Dendritic cell treated with granulocyte-macrophage colony-stimulating factor and Interleukin-4, amounts not matched to agents 40 ng/mL and 50 ng/mL, for 4 days (primary cell): ENCODE measurements around the gene RBM28.

Experiments used
- H3K27ac Mint-ChIP-seq: one replicate; pipeline ENCODE4 v1.8.0; 2022; ENCODE audit warnings: mild to moderate bottlenecking, mixed read lengths
- H3K27me3 Mint-ChIP-seq: one replicate; pipeline ENCODE4 v1.8.0; 2022; ENCODE audit warnings: mild to moderate bottlenecking, mixed read lengths
- H3K36me3 Mint-ChIP-seq: one replicate; pipeline ENCODE4 v1.8.0; 2022; ENCODE audit warnings: low read depth, mixed read lengths
- H3K4me1 Mint-ChIP-seq: one replicate; pipeline ENCODE4 v1.8.0; 2022; ENCODE audit warnings: low read depth, mixed read lengths
- H3K4me3 Mint-ChIP-seq: one replicate; pipeline ENCODE4 v1.8.0; 2022; ENCODE audit warnings: mild to moderate bottlenecking, moderate library complexity, mixed read lengths
- H3K9me3 Mint-ChIP-seq: one replicate; pipeline ENCODE4 v1.8.0; 2022; ENCODE audit warnings: mixed read lengths
- intact Hi-C: fragments of 100-400 bp; cut with micrococcal nuclease; formaldehyde crosslinking; loops from one replicate; pipeline ENCODE4 v1.15.0; 2022

Gene RBM28

GRCh38 chr7:128343554-128344430 lies at the start of gene RBM28:
Gene RBM28 (minus strand): TSS chr7:128343908. CDS start chr7:128343793, 115 bp downstream.
- H3K36me3 Mint-ChIP-seq: peaks cover 19% of the 10 kb centered on the region
- intact Hi-C loops: loop anchor here (5.0 to 10.0 kb wide), 3 partner anchors 111 to 756 kb away; partner anchors contain the start of genes ARF5, GCC1, HILPDA and METTL2B

GRCh38 chr7:128392446-128393327 lies 49.0 kb upstream of the RBM28 start:
- Mint-ChIP-seq H3K4me3 (no peak overlapping the region), H3K27ac (no peak overlapping the region), H3K9me3 (no peaks in the 10 kb centered on the region), H3K4me1 (peaks cover 18% of the 10 kb centered on the region), H3K27me3 (peaks cover 4% of the 10 kb centered on the region), H3K36me3 (peaks cover 66% of the 10 kb centered on the region)
- intact Hi-C loops: no loop called here

More at GRCh38 chr7:128343554-128344430, at the start of gene RBM28:
- Mint-ChIP-seq H3K4me3 (peak within 1 kb of the TSS; percentile 95), H3K27me3 (peaks cover 7% of the 10 kb centered on the region), H3K4me1 (peaks cover 14% of the 10 kb centered on the region), H3K9me3 (no peaks in the 10 kb centered on the region), H3K27ac (peak within 1 kb of the TSS; percentile 97)

- H3K9me3 Mint-ChIP-seq: no peaks in the 10 kb centered on the region
- H3K36me3 Mint-ChIP-seq: peaks cover 58% of the 10 kb centered on the region
- no peak overlapping the region for H3K27ac Mint-ChIP-seq
- H3K4me1 Mint-ChIP-seq: peaks cover 20% of the 10 kb centered on the region
- peaks cover 6% of the 10 kb centered on the region for H3K27me3 Mint-ChIP-seq
- H3K4me3 Mint-ChIP-seq: no peak overlapping the region
- intact Hi-C loops: no loop called here
Observed at GRCh38 chr7:128391805-128392204, 48.1 kb upstream of the RBM28 start.

- peaks cover 6% of the 10 kb centered on the region for H3K27me3 Mint-ChIP-seq
- no peak overlapping the region for H3K27ac Mint-ChIP-seq
- intact Hi-C loops: no loop called here
- H3K9me3 Mint-ChIP-seq: no peaks in the 10 kb centered on the region
- H3K4me3 Mint-ChIP-seq: no peak overlapping the region
- H3K4me1 Mint-ChIP-seq: peaks cover 20% of the 10 kb centered on the region
- H3K36me3 Mint-ChIP-seq: peaks cover 50% of the 10 kb centered on the region
Observed at GRCh38 chr7:128390871-128391565, 47.3 kb upstream of the RBM28 start.

- H3K4me1 Mint-ChIP-seq: peaks cover 30% of the 10 kb centered on the region
- H3K27me3 Mint-ChIP-seq: peaks cover 6% of the 10 kb centered on the region
- peaks cover 37% of the 10 kb centered on the region for H3K36me3 Mint-ChIP-seq
- no peak overlapping the region for H3K4me3 Mint-ChIP-seq
- H3K27ac Mint-ChIP-seq: no peak overlapping the region
- intact Hi-C loops: loop anchor here (5.0 kb wide), 1 partner anchor 38 kb away; no protein-coding TSS in a partner anchor
- no peaks in the 10 kb centered on the region for H3K9me3 Mint-ChIP-seq
Observed at GRCh38 chr7:128389618-128390329, 46.1 kb upstream of the RBM28 start.

- Mint-ChIP-seq H3K4me1 (peaks cover 27% of the 10 kb centered on the region), H3K4me3 (no peak overlapping the region), H3K27ac (no peak overlapping the region), H3K9me3 (no peaks in the 10 kb centered on the region), H3K27me3 (peaks cover 6% of the 10 kb centered on the region), H3K36me3 (peaks cover 31% of the 10 kb centered on the region)
- intact Hi-C loops: loop anchor here (5.0 kb wide), 1 partner anchor 38 kb away; no protein-coding TSS in a partner anchor
Observed at GRCh38 chr7:128389085-128389617, 45.4 kb upstream of the RBM28 start.

- peaks cover 6% of the 10 kb centered on the region for H3K27me3 Mint-ChIP-seq
- peaks cover 21% of the 10 kb centered on the region for H3K36me3 Mint-ChIP-seq
- no peak overlapping the region for H3K4me3 Mint-ChIP-seq
- no peak overlapping the region for H3K27ac Mint-ChIP-seq
- peaks cover 23% of the 10 kb centered on the region for H3K4me1 Mint-ChIP-seq
- H3K9me3 Mint-ChIP-seq: no peaks in the 10 kb centered on the region
- intact Hi-C loops: loop anchor here (5.0 kb wide), 1 partner anchor 39 kb away; no protein-coding TSS in a partner anchor
Observed at GRCh38 chr7:128388145-128388485, 44.4 kb upstream of the RBM28 start.

GRCh38 chr7:128387216-128388144 lies 43.8 kb upstream of the RBM28 start:
- H3K27ac Mint-ChIP-seq: no peak overlapping the region
- intact Hi-C loops: loop anchor here (1.0 to 5.0 kb wide), 2 partner anchors 40 kb away; no protein-coding TSS in a partner anchor
- H3K4me1 Mint-ChIP-seq: peaks cover 23% of the 10 kb centered on the region
- peaks cover 6% of the 10 kb centered on the region for H3K27me3 Mint-ChIP-seq
- peaks cover 14% of the 10 kb centered on the region for H3K36me3 Mint-ChIP-seq
- H3K9me3 Mint-ChIP-seq: no peaks in the 10 kb centered on the region
- H3K4me3 Mint-ChIP-seq: no peak overlapping the region

- Mint-ChIP-seq H3K4me1 (peaks cover 27% of the 10 kb centered on the region), H3K36me3 (peaks cover 2% of the 10 kb centered on the region), H3K4me3 (no peak overlapping the region), H3K9me3 (no peaks in the 10 kb centered on the region), H3K27ac (peak overlapping the region; percentile 4), H3K27me3 (peaks cover 6% of the 10 kb centered on the region)
- intact Hi-C loops: loop anchor here (5.0 kb wide), 1 partner anchor 41 kb away; no protein-coding TSS in a partner anchor
Observed at GRCh38 chr7:128385988-128386925, 42.5 kb upstream of the RBM28 start.

- Mint-ChIP-seq H3K27ac (no peak overlapping the region), H3K9me3 (no peaks in the 10 kb centered on the region), H3K36me3 (no peaks in the 10 kb centered on the region), H3K27me3 (peaks cover 6% of the 10 kb centered on the region), H3K4me3 (no peak overlapping the region), H3K4me1 (peaks cover 30% of the 10 kb centered on the region)
- intact Hi-C loops: loop anchor here (5.0 kb wide), 1 partner anchor 43 kb away; no protein-coding TSS in a partner anchor
Observed at GRCh38 chr7:128384726-128385125, 41.0 kb upstream of the RBM28 start.

- Mint-ChIP-seq H3K36me3 (no peaks in the 10 kb centered on the region), H3K27me3 (peaks cover 5% of the 10 kb centered on the region), H3K4me3 (no peak overlapping the region), H3K4me1 (peaks cover 30% of the 10 kb centered on the region), H3K27ac (no peak overlapping the region), H3K9me3 (no peaks in the 10 kb centered on the region)
- intact Hi-C loops: no loop called here
Observed at GRCh38 chr7:128383776-128384175, 40.1 kb upstream of the RBM28 start.
